Measurements from ENCODE around the gene SNX1. TPM values are rescaled to one million over a fixed set of nuclear protein-coding genes. Genes with fewer than 3 reads are reported as not detected.
A peak's percentile ranks its signal among the peaks of the same experiment; 100 is the strongest.

SNX1 gene
- total and polyA plus RNA-seq, 2 of the 13 experiments (the other 11 are each of a cell fraction or from before 2014, with no cell fraction given): 29.3 to 60.1 TPM

GRCh38 chr15:64071931-64072765 is 23.6 kb upstream of the SNX1 start:
- Histone ChIP-seq H3K4me2 (ENCODE audit: low read depth, low read length) (peak overlapping the region; percentile 12), H3K9ac (ENCODE audit: insufficient read depth, low read depth, low read length) (no peak overlapping the region), H3K4me3 (replicated peaks in 1 of 3; ENCODE audit: insufficient read depth in 1 of 3, low read depth in 2 of 3, low read length in 3 of 3) (no peak overlapping the region), H3K4me1 (ENCODE audit: insufficient read depth, low read length) (peaks cover 53% of the 10 kb centered on the region), H3K79me2 (ENCODE audit: insufficient read depth, low read length) (no peaks in the 10 kb centered on the region), H4K20me1 (ENCODE audit: insufficient read depth, low read length) (no peaks in the 10 kb centered on the region), H3K27me3 (ENCODE audit: control insufficient read depth in 1 of 2, insufficient read depth in 2 of 2, low read length in 2 of 2) (no peaks in the 10 kb centered on the region), H3K9me3 (ENCODE audit: low read length) (no peaks in the 10 kb centered on the region), H3K27ac (ENCODE audit: extremely low read length, insufficient read depth, low read length) (peak overlapping the region; percentile 36), H2AFZ (ENCODE audit: low read length) (no peak overlapping the region), H3K36me3 (replicated peaks in 1 of 2; ENCODE audit: control insufficient read depth in 1 of 2, insufficient read depth in 2 of 2, low read length in 2 of 2) (peaks cover 3 to 5% of the 10 kb centered on the region in 2 experiments; a peak in 2 of 5 replicates)
- TF ChIP-seq ZNF724P (CRISPR knock-in tag; IDR thresholded peaks at IDR 0.05; ENCODE audit: borderline replicate concordance) (no peak), MAZ (IDR thresholded peaks at IDR 0.05; ENCODE audit: borderline replicate concordance, low read depth, low read length) (no peak), MAZ (CRISPR knock-in tag; IDR thresholded peaks at IDR 0.05; ENCODE audit: low read depth) (no peak), ZMYM4 (CRISPR knock-in tag; IDR thresholded peaks at IDR 0.05) (0 out of 2 replicates have a peak, but pooled peaks have one; percentile 4)
- WGBS (ENCODE audit: low lambda C conversion rate): 82% methylated on average over 4 of the region's 4 CpGs
- ATAC-seq: no peak
- intact Hi-C loops (cut with micrococcal nuclease; ENCODE audit: unreplicated experiment) (loop anchor here (2.0 kb wide), 1 partner anchor 21 kb away; the partner anchor contains the start of gene CIAO2A), in situ Hi-C loops (cut with HindIII; ENCODE audit: extremely low pct_ligation_motif_present, low pct_unique_long_range_greater_than_20kb) (no loop called here)
- FAIRE-seq: no peak
- BruUV-seq (replicated peaks): no TSS peak
- ChIA-PET CTCF (ENCODE audit: low intra/inter-chr PET ratio, low total read pairs) (no interaction called here), POLR2A (interaction anchor here (0.9 to 6.9 kb wide), 9 partner anchors 17 to 472 kb away, joined by 3 to 88 read pairs (median 4); partner anchors contain the start of genes CIAO2A and SNX1)
- no peak for DNase-seq (ENCODE audit: low spot score)

GRCh38 chr15:64072812-64073211 is 23.0 kb upstream of the SNX1 start:
- peak overlapping the region; percentile 37 for H3K27ac ChIP-seq (ENCODE audit: extremely low read length, insufficient read depth, low read length)
- H3K27me3 ChIP-seq (ENCODE audit: control insufficient read depth in 1 of 2, insufficient read depth in 2 of 2, low read length in 2 of 2): no peaks in the 10 kb centered on the region
- in situ Hi-C loops (cut with HindIII; ENCODE audit: extremely low pct_ligation_motif_present, low pct_unique_long_range_greater_than_20kb): no loop called here
- no peak overlapping the region for H2AFZ ChIP-seq (ENCODE audit: low read length)
- peak overlapping the region in 1 of 3 experiments; percentile 0; a peak in 1 of 6 replicates for H3K4me3 ChIP-seq (replicated peaks in 1 of 3; ENCODE audit: insufficient read depth in 1 of 3, low read depth in 2 of 3, low read length in 3 of 3)
- CTCF ChIA-PET (ENCODE audit: low intra/inter-chr PET ratio, low total read pairs): no interaction called here
- H3K9ac ChIP-seq (ENCODE audit: insufficient read depth, low read depth, low read length): no peak overlapping the region
- H3K79me2 ChIP-seq (ENCODE audit: insufficient read depth, low read length): no peaks in the 10 kb centered on the region
- H4K20me1 ChIP-seq (ENCODE audit: insufficient read depth, low read length): no peaks in the 10 kb centered on the region
- peak overlapping the region; percentile 59 for H3K4me2 ChIP-seq (ENCODE audit: low read depth, low read length)
- POLR2A ChIA-PET: interaction anchor here (1.5 to 6.9 kb wide), 3 partner anchors 21 to 462 kb away, joined by 3 to 88 read pairs (median 12); partner anchors contain the start of genes CIAO2A and SNX1
- peaks cover 3 to 5% of the 10 kb centered on the region in 2 experiments; a peak in 2 of 5 replicates for H3K36me3 ChIP-seq (replicated peaks in 1 of 2; ENCODE audit: control insufficient read depth in 1 of 2, insufficient read depth in 2 of 2, low read length in 2 of 2)
- 0% methylated on average over 2 of the region's 2 CpGs for WGBS (ENCODE audit: low lambda C conversion rate)
- H3K4me1 ChIP-seq (ENCODE audit: insufficient read depth, low read length): peaks cover 53% of the 10 kb centered on the region
- DNase-seq (ENCODE audit: low spot score): peak; percentile 91
- BruUV-seq (replicated peaks): no TSS peak
- FAIRE-seq: peak; percentile 94
- intact Hi-C loops (cut with micrococcal nuclease; ENCODE audit: unreplicated experiment): loop anchor here (2.0 kb wide), 1 partner anchor 20 kb away; the partner anchor contains the start of gene CIAO2A
- no peaks in the 10 kb centered on the region for H3K9me3 ChIP-seq (ENCODE audit: low read length)
- ATAC-seq: peak; percentile 74
- TF ChIP-seq SRY (CRISPR knock-in tag; IDR thresholded peaks at IDR 0.05) (no peak), ONECUT2 (CRISPR knock-in tag; IDR thresholded peaks at IDR 0.05) (peak; percentile 79), ZNF530 (CRISPR knock-in tag; IDR thresholded peaks at IDR 0.05; ENCODE audit: low read depth) (no peak), ZBTB42 (CRISPR knock-in tag; IDR thresholded peaks at IDR 0.05) (no peak), POLR2AphosphoS2 (IDR thresholded peaks at IDR 0.05; ENCODE audit: low read depth, low read length) (no peak), SPEN (CRISPR knock-in tag; IDR thresholded peaks at IDR 0.05; ENCODE audit: low read depth) (no peak), THAP9 (CRISPR knock-in tag; IDR thresholded peaks at IDR 0.05; ENCODE audit: borderline replicate concordance) (no peak), SMAD9 (CRISPR knock-in tag; IDR thresholded peaks at IDR 0.05) (no peak), ZNF33A (CRISPR knock-in tag; IDR thresholded peaks at IDR 0.05; ENCODE audit: borderline replicate concordance) (no peak), NR2F1 (CRISPR knock-in tag; IDR thresholded peaks at IDR 0.05) (no peak; a peak in 2 of 4 replicates), ZNF562 (CRISPR knock-in tag; IDR thresholded peaks at IDR 0.05; ENCODE audit: borderline replicate concordance) (no peak)

Measured in HepG2 (cell line).